Activated B cell treated with CpG ODN at 0.5 μM for 24 hours (primary cell): ENCODE measurements around the gene KCNJ16. TPM values are rescaled to one million over a fixed set of nuclear protein-coding genes. Genes with fewer than 3 reads are reported as not detected.

ENCODE experiments used
- ATAC-seq: fragments of 200-7000 bp; cut with Tn5 transposase; one replicate; pipeline ENCODE4 v1.10.0; 2021; ENCODE audit warnings: low read depth, mild to moderate bottlenecking, moderate library complexity
- CTCF ChIA-PET: fragments of 350-600 bp; sonication (Branson Sonifier 250); formaldehyde crosslinking; loops from one replicate; lab custom pipeline; 2021; ENCODE audit warnings: antibody characterized with exemption; lab: Charles Lee
- POLR2A ChIA-PET: fragments of 350-600 bp; sonication (Branson Sonifier 250); formaldehyde crosslinking; loops from one replicate; lab custom pipeline; 2021; ENCODE audit warnings: antibody characterized with exemption; lab: Charles Lee
- DNase-seq: peaks from one replicate; pipeline ENCODE4 v3.0.0; 2022
- H3K27ac Mint-ChIP-seq: one replicate; pipeline ENCODE4 v1.8.0; 2020; ENCODE audit warnings: mixed read lengths
- H3K27me3 Mint-ChIP-seq: one replicate; pipeline ENCODE4 v1.8.0; 2021; ENCODE audit warnings: mixed read lengths
- H3K36me3 Mint-ChIP-seq: one replicate; pipeline ENCODE4 v1.8.0; 2021; ENCODE audit warnings: low read depth, mixed read lengths
- H3K4me1 Mint-ChIP-seq: one replicate; pipeline ENCODE4 v1.8.0; 2021; ENCODE audit warnings: mixed read lengths
- H3K4me3 Mint-ChIP-seq: one replicate; pipeline ENCODE4 v1.8.0; 2020; ENCODE audit warnings: mild to moderate bottlenecking, mixed read lengths
- H3K9me3 Mint-ChIP-seq: one replicate; pipeline ENCODE4 v1.8.0; 2020; ENCODE audit warnings: mixed read lengths
- CTCF ChIP-seq: fragments of 200-600 bp; IDR thresholded peaks from one replicate; pipeline ENCODE4 v1.8.0; 2022; ENCODE audit warnings: antibody characterized with exemption, mild to moderate bottlenecking
- intact Hi-C: fragments of 100-400 bp; cut with micrococcal nuclease; formaldehyde crosslinking; loops from one replicate; pipeline ENCODE4 v1.15.1; 2024
- total RNA-seq: library from RNA; stranded (reverse); gene quantifications from 2 replicates; pipeline ENCODE4 v1.2.3, GENCODE V29; 2022

Gene KCNJ16
- total RNA-seq, 1 donor from 2014 or later = not detected

DNA sequence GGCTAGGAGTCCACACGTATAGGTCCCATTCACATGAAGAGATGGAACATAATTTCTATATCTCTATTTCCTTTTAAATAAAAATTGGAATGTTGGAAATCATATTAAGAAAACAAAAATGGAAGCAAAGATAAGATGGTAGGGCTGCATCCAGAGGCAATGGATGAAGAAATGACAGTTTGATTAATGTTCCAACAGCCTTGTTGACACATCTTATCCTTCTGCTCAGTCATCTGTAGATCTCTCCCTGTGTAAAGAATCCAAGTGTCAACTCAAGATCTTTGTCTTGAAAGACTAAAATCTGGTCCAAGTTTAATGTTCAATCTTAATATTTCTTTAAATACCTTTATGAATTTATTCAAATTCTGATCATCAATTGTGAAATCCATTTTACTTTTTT lies 86.5 kb downstream of the KCNJ16 start:
- ATAC-seq (no peak), DNase-seq (no peak)
- ChIA-PET POLR2A (no interaction called here), CTCF (no interaction called here)
- no peak overlapping the region for H3K27ac Mint-ChIP-seq
- peaks cover 4% of the 10 kb centered on the region for H3K27me3 Mint-ChIP-seq
- H3K36me3 Mint-ChIP-seq = no peaks in the 10 kb centered on the region
- H3K4me3 Mint-ChIP-seq = no peak overlapping the region
- H3K9me3 Mint-ChIP-seq = no peaks in the 10 kb centered on the region
- intact Hi-C loops = no loop called here
- no peak for TF ChIP-seq CTCF
- H3K4me1 Mint-ChIP-seq = no peaks in the 10 kb centered on the region

- intact Hi-C loops = no loop called here
- TF ChIP-seq CTCF = no peak
- Mint-ChIP-seq H3K36me3 (no peaks in the 10 kb centered on the region), H3K4me1 (peaks cover 19% of the 10 kb centered on the region), H3K27me3 (peaks cover 24% of the 10 kb centered on the region), H3K27ac (no peak overlapping the region), H3K9me3 (no peaks in the 10 kb centered on the region), H3K4me3 (no peak overlapping the region)
- CTCF ChIA-PET = interaction anchor here (1.0 kb wide), 1 partner anchor 21 kb away, joined by 3 read pairs; no protein-coding TSS in a partner anchor
- no peak for DNase-seq
- POLR2A ChIA-PET = no interaction called here
- no peak for ATAC-seq
These were observed 90.4 kb downstream of the KCNJ16 start for GRCh38 chr17:70165383-70165782.

- no peak for TF ChIP-seq CTCF
- ATAC-seq (no peak), DNase-seq (no peak)
- Mint-ChIP-seq H3K9me3 (no peaks in the 10 kb centered on the region), H3K4me1 (peaks cover 19% of the 10 kb centered on the region), H3K4me3 (no peak overlapping the region), H3K27ac (no peak overlapping the region), H3K27me3 (peaks cover 29% of the 10 kb centered on the region), H3K36me3 (no peaks in the 10 kb centered on the region)
- intact Hi-C loops = no loop called here
- ChIA-PET CTCF (interaction anchor here (1.0 kb wide), 1 partner anchor 11 kb away, joined by 3 read pairs; no protein-coding TSS in a partner anchor), POLR2A (no interaction called here)
These were observed 91.6 kb downstream of the KCNJ16 start for GRCh38 chr17:70166615-70167014.

DNA sequence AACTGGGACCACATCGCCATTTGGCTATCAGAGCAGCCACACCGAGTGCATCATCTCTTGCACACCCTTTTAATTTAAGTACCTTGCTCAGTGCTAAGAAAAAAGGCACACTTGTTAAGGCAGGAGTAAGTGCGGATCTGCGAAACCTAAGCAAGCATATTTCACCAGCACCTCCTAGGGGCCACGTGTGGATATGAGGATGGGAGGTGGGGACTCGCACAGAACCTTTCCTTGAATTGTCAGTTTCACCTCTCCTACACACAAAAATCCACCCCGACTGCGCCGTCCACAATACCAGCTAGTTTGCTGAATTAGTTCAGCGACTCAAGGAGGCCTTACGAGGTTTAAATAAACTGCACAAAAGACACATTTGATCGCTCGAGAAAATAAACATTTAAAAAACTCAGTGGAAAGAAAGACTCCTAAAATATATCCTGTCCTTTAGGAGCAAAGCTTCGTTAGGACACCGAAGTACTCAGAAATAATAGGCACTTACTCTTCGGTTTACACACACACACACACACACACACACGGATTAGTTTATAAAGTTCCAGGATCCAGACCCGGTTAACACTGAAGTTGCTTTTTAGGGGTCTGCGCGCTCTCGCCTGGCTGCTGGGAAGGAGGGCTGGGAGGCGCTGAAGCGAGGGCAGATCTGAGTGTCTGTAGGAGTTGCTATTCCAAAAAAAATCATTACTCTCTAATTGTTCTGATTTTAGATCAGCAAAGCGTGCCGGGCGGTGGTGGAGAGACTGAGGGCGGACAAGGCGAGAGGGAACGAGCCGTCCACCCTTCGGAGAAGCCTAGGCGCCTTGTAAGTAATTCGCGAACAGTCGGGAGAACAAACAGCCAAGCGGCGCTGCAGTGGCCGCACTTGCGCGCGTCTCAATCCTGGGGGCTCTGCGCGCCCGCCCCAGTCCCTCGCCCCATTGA lies 93.3 kb downstream of the KCNJ16 start:
- Mint-ChIP-seq H3K27me3 (peaks cover 29% of the 10 kb centered on the region), H3K4me3 (peak overlapping the region; percentile 79), H3K36me3 (no peaks in the 10 kb centered on the region), H3K9me3 (no peaks in the 10 kb centered on the region), H3K27ac (no peak overlapping the region), H3K4me1 (peaks cover 19% of the 10 kb centered on the region)
- intact Hi-C loops = loop anchor here (1.0 kb wide), 1 partner anchor 599 kb away; no protein-coding TSS in a partner anchor
- CTCF ChIA-PET = interaction anchor here (0.9 kb wide), 1 partner anchor 26 kb away, joined by 4 read pairs; no protein-coding TSS in a partner anchor
- TF ChIP-seq CTCF = no peak
- ATAC-seq (no peak), DNase-seq (no peak)
- POLR2A ChIA-PET = no interaction called here

DNA sequence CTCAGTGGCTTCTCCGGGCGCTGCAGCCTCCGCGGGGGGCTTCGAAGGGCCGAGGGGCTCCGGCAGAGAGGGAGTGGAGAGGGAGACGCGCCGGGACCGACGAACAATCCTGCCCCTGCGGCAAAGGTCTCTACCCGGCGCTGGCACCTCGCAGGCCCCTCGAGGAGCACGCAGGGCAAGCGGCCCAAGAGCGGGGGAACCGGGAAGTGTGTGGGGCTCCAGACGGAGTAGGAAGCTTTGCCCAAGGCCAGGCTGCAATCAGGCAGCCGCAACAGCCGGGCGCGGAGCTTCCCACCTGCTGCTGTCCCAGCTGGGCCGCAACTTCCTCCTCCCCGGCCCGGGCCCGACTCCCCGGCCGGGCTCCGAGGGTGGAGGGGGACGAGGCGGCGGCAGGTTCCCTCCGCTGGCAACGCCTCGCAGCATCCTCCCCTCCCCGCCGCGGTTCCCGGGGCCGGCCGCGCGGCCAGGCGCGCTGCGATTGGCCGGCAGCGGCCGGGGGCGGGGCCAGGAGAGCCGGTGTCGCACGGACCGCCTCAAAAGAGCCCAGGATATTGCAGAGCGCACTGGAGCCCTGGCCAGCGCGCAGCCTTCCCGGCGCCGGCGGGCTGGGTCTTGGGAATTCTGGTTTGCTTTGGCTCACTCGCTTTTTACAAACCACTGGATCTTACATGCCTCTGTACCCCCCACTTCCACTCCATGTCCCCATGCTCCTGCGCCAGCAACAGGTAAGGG lies 94.1 kb downstream of the KCNJ16 start, which contains the start of gene KCNJ2:
Gene KCNJ2, plus strand, starts transcription at position 556 of the 732 bp plus-strand sequence. CDS start 5,508 bp downstream, outside the sequence.
- CTCF ChIA-PET = no interaction called here
- POLR2A ChIA-PET = no interaction called here
- Mint-ChIP-seq H3K4me3 (peak within 1 kb of the TSS; percentile 79), H3K27me3 (peaks cover 29% of the 10 kb centered on the region), H3K9me3 (no peaks in the 10 kb centered on the region), H3K27ac (no peak within 1 kb of the TSS), H3K36me3 (no peaks in the 10 kb centered on the region), H3K4me1 (peaks cover 19% of the 10 kb centered on the region)
- DNase-seq (peak; percentile 61), ATAC-seq (peak; percentile 94)
- intact Hi-C loops = loop anchor here (1.0 kb wide), 1 partner anchor 600 kb away; no protein-coding TSS in a partner anchor
- TF ChIP-seq CTCF = no peak
